ENCODE measurements around the gene RPLP2.

GRCh38 chr11:787084-787675 is 22.6 kb upstream of the RPLP2 start:
- TF ChIP-seq, protein P1, sequence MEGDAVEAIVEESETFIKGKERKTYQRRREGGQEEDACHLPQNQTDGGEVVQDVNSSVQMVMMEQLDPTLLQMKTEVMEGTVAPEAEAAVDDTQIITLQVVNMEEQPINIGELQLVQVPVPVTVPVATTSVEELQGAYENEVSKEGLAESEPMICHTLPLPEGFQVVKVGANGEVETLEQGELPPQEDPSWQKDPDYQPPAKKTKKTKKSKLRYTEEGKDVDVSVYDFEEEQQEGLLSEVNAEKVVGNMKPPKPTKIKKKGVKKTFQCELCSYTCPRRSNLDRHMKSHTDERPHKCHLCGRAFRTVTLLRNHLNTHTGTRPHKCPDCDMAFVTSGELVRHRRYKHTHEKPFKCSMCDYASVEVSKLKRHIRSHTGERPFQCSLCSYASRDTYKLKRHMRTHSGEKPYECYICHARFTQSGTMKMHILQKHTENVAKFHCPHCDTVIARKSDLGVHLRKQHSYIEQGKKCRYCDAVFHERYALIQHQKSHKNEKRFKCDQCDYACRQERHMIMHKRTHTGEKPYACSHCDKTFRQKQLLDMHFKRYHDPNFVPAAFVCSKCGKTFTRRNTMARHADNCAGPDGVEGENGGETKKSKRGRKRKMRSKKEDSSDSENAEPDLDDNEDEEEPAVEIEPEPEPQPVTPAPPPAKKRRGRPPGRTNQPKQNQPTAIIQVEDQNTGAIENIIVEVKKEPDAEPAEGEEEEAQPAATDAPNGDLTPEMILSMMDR (IDR thresholded peaks at IDR 0.05; ENCODE audit: low read depth, low read length) = no peak
- no peak for TF ChIP-seq POLR2A (IDR thresholded peaks at IDR 0.05; ENCODE audit: extremely low read depth, insufficient read length)
- TF ChIP-seq, protein P2, sequence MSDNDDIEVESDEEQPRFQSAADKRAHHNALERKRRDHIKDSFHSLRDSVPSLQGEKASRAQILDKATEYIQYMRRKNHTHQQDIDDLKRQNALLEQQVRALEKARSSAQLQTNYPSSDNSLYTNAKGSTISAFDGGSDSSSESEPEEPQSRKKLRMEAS (IDR thresholded peaks at IDR 0.05; ENCODE audit: low read depth, low read length) = no peak

Data from NB4 (cell line).